GM12875 (cell line): ENCODE measurements around the gene EML3.

Source experiments
- H3K4me3 ChIP-seq: one replicate; pipeline ENCODE4 v1.5.1; 2011; ENCODE audit warnings: low read depth, low read length, control low read depth
- CTCF ChIP-seq: IDR thresholded peaks from 2 replicates; pipeline ENCODE4 v1.5.1; 2011; ENCODE audit warnings: low read depth, mild to moderate bottlenecking, control low read depth, inconsistent platforms, low read length, moderate library complexity, borderline replicate concordance; ENCODE audit not compliant: insufficient read depth

The EML3 gene

GRCh38 chr11:62602141-62603071 lies 10.2 kb downstream of the EML3 start:
- peak overlapping the region; percentile 22 for H3K4me3 ChIP-seq
- TF ChIP-seq CTCF: no peak

- TF ChIP-seq CTCF: no peak
- H3K4me3 ChIP-seq: peak within 1 kb of the TSS; percentile 99
Measured at GRCh38 chr11:62601372-62602140, 11.0 kb downstream of the EML3 start, which contains the start of gene MTA2. Gene MTA2 (minus strand): TSS chr11:62601865. CDS start chr11:62601450, 415 bp downstream.

- TF ChIP-seq CTCF: no peak
- peak overlapping the region; percentile 99 for H3K4me3 ChIP-seq
Measured at GRCh38 chr11:62601122-62601371, 11.5 kb downstream of the EML3 start.

- no peak for TF ChIP-seq CTCF
Measured at GRCh38 chr11:62600367-62601121, 12.0 kb downstream of the EML3 start.

GRCh38 chr11:62599901-62600300 lies 12.7 kb downstream of the EML3 start:
- H3K4me3 ChIP-seq: peak overlapping the region; percentile 99
- no peak for TF ChIP-seq CTCF

More at GRCh38 chr11:62600367-62601121, 12.0 kb downstream of the EML3 start:
- peak overlapping the region; percentile 99 for H3K4me3 ChIP-seq

GRCh38 chr11:62599069-62599696 lies 13.4 kb downstream of the EML3 start:
- peak overlapping the region; percentile 33 for H3K4me3 ChIP-seq
- no peak for TF ChIP-seq CTCF
